Breast epithelium (tissue), 4 donors: ENCODE data around the gene FOXN3. TPM values are rescaled to one million over a fixed set of nuclear protein-coding genes. Genes with fewer than 3 reads are reported as not detected.

Experiments
- DNase-seq, 2 donors: peaks; one replicate each; pipeline ENCODE4 v3.0.0-alpha.2; 2019; ENCODE audit warnings: low spot score in 2 of 2
- H3K27ac ChIP-seq, 2 donors: fragments of 200-600 bp; sonication (generic) in 1 of 2; one replicate each; pipeline ENCODE4 v1.5.1; 2016 to 2019; ENCODE audit warnings: mild to moderate bottlenecking in 1 of 2
- H3K27me3 ChIP-seq, 2 donors: fragments of 200-600 bp; sonication (generic) in 1 of 2; one replicate each; pipeline versions ENCODE4 v1.5.1 to v1.6.0; 2017 to 2019; ENCODE audit warnings: control low read depth in 1 of 2, mild to moderate bottlenecking in 1 of 2
- H3K36me3 ChIP-seq: fragments of 200-600 bp; one replicate; pipeline ENCODE4 v1.5.1; 2019
- H3K4me1 ChIP-seq, 2 donors: fragments of 200-600 bp; sonication (generic); one replicate each; pipeline ENCODE4 v1.5.1; 2016 to 2019; ENCODE audit warnings: control low read depth in 1 of 2
- H3K4me3 ChIP-seq, 3 donors: fragments of 200-600 bp; sonication (generic); 1 replicate in 2 of 3; 2 replicates in 1 of 3; pipeline ENCODE4 v1.5.1; 2016 to 2019; ENCODE audit warnings: mild to moderate bottlenecking in 3 of 3, moderate library complexity in 2 of 3
- H3K9me3 ChIP-seq, 2 donors: fragments of 200-600 bp; sonication (generic) in 1 of 2; one replicate each; pipeline ENCODE4 v1.5.1; 2016 to 2019; ENCODE audit warnings: control low read depth in 1 of 2
- POLR2A ChIP-seq: fragments of 450-650 bp; IDR thresholded peaks from one replicate; pipeline ENCODE4 v1.6.1; 2016; ENCODE audit warnings: antibody characterized with exemption, mild to moderate bottlenecking, moderate library complexity
- POLR2AphosphoS5 ChIP-seq, 3 donors: sonication (generic); formaldehyde crosslinking; IDR thresholded peaks; one replicate each; pipeline ENCODE4 v1.6.1; 2017; ENCODE audit warnings: antibody characterized with exemption in 3 of 3
- intact Hi-C: fragments of 100-400 bp; cut with DNase I; formaldehyde crosslinking; loops from one replicate; pipeline ENCODE4 v1.15.1; 2023; ENCODE audit warnings: low total_unique reads
- total RNA-seq, 3 donors: library from RNA; depleted of rRNA; stranded (reverse); fragments of >200 nt; gene quantifications; one replicate each; pipeline ENCODE4 v1.1.0, GENCODE V29; 2016
- TF ChIP-seq, protein P1 (sequence below), 3 donors: fragments of 450-650 bp; IDR thresholded peaks; one replicate each; pipeline ENCODE4 v1.5.1; 2016 to 2017; ENCODE audit warnings: antibody characterized with exemption in 3 of 3, mild to moderate bottlenecking in 3 of 3, moderate library complexity in 3 of 3

The FOXN3 gene
- total RNA-seq, 3 donors from 2014 or later = 70.7 to 180 (median 80.3) TPM

DNA sequence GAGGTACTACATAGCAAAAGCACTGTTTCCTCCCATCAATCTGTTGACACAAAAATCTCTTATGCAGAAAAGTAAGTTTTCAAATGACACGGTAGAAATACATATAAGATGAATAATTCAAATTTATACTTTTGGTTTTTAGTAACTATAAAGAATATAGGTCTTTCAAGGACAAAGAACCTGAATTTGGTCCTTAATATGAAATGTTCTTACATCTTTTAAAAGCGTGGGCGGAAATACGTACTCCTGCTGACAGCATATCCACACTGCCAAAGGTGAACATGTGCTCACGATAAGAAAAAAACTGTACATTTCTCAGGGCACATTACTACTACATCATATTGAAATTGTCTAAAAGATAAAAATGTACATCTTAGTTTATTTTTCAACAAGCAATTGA lies 127.6 kb downstream of the FOXN3 start:
- intact Hi-C loops = loop anchor here (2.0 kb wide), 1 partner anchor 67 kb away; no protein-coding TSS in a partner anchor
- TF ChIP-seq POLR2A (no peak), POLR2AphosphoS5 (IDR thresholded peaks at IDR 0.05) (no peak)
- TF ChIP-seq, protein P1, sequence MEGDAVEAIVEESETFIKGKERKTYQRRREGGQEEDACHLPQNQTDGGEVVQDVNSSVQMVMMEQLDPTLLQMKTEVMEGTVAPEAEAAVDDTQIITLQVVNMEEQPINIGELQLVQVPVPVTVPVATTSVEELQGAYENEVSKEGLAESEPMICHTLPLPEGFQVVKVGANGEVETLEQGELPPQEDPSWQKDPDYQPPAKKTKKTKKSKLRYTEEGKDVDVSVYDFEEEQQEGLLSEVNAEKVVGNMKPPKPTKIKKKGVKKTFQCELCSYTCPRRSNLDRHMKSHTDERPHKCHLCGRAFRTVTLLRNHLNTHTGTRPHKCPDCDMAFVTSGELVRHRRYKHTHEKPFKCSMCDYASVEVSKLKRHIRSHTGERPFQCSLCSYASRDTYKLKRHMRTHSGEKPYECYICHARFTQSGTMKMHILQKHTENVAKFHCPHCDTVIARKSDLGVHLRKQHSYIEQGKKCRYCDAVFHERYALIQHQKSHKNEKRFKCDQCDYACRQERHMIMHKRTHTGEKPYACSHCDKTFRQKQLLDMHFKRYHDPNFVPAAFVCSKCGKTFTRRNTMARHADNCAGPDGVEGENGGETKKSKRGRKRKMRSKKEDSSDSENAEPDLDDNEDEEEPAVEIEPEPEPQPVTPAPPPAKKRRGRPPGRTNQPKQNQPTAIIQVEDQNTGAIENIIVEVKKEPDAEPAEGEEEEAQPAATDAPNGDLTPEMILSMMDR (IDR thresholded peaks at IDR 0.05) = no peak
- H3K27ac ChIP-seq = no peak overlapping the region
- no peaks in the 10 kb centered on the region for H3K9me3 ChIP-seq
- no peaks in the 10 kb centered on the region for H3K27me3 ChIP-seq
- no peaks in the 10 kb centered on the region for H3K36me3 ChIP-seq
- no peak overlapping the region for H3K4me3 ChIP-seq
- DNase-seq = no peak
- no peaks in the 10 kb centered on the region for H3K4me1 ChIP-seq

- no peaks in the 10 kb centered on the region for H3K27me3 ChIP-seq
- no peak for DNase-seq
- no peaks in the 10 kb centered on the region for H3K36me3 ChIP-seq
- H3K9me3 ChIP-seq = no peaks in the 10 kb centered on the region
- no peak overlapping the region for H3K4me3 ChIP-seq
- intact Hi-C loops = loop anchor here (2.0 kb wide), 1 partner anchor 65 kb away; no protein-coding TSS in a partner anchor
- H3K4me1 ChIP-seq = no peaks in the 10 kb centered on the region
- H3K27ac ChIP-seq = no peak overlapping the region
- no peak for TF ChIP-seq POLR2A
- TF ChIP-seq POLR2AphosphoS5 (IDR thresholded peaks at IDR 0.05) = no peak
- TF ChIP-seq, protein P1 (IDR thresholded peaks at IDR 0.05) = no peak
These were observed 128.9 kb downstream of the FOXN3 start for GRCh38 chr14:89288114-89288513.

GRCh38 chr14:89284333-89285058 lies 132.5 kb downstream of the FOXN3 start:
- H3K27me3 ChIP-seq = no peaks in the 10 kb centered on the region
- intact Hi-C loops = no loop called here
- no peak for DNase-seq
- no peaks in the 10 kb centered on the region for H3K4me1 ChIP-seq
- H3K27ac ChIP-seq = no peak overlapping the region
- no peak for TF ChIP-seq POLR2AphosphoS5 (IDR thresholded peaks at IDR 0.05)
- no peak for TF ChIP-seq POLR2A
- TF ChIP-seq, protein P1 (IDR thresholded peaks at IDR 0.05) = no peak
- H3K9me3 ChIP-seq = no peaks in the 10 kb centered on the region
- no peaks in the 10 kb centered on the region for H3K36me3 ChIP-seq
- no peak overlapping the region for H3K4me3 ChIP-seq

DNA sequence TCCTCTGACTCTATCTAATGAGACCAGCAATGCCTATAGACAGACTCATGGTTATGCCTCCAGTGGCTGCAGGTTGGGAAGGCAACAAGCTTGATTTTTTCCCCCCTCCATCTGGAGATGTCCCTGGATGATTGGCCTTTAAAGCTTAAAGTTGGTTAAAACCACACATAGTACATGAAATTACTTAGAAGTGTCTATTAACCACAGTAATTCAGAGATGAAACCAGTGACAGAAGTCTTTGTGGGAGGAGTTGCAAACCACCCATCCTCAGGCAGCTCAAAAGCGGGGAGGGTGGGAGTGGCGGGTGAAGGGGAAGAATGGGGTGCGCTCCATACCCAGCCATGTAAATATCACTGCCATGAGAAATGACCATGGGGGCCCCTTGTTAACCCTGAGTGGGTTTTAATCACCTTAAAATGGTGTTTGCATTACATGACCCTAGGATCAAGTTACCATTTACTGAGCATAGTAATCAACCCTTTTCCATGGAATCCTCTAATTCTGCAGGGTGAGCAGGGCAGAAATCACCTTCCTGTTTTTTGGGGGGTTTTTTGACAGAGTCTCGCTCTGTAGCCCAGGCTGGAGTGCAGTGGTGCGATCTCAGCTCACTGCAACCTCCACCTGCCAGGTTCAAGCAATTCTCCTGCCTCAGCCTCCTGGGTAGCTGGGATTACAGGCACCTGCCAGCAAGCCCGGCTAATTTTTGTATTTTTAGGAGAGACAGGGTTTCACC lies 133.5 kb downstream of the FOXN3 start:
- no peak overlapping the region for H3K27ac ChIP-seq
- DNase-seq = no peak
- H3K4me3 ChIP-seq = no peak overlapping the region
- H3K4me1 ChIP-seq = no peaks in the 10 kb centered on the region
- no peaks in the 10 kb centered on the region for H3K27me3 ChIP-seq
- no peaks in the 10 kb centered on the region for H3K36me3 ChIP-seq
- intact Hi-C loops = no loop called here
- no peak for TF ChIP-seq POLR2AphosphoS5 (IDR thresholded peaks at IDR 0.05)
- no peak for TF ChIP-seq POLR2A
- TF ChIP-seq, protein P1 (IDR thresholded peaks at IDR 0.05) = no peak
- H3K9me3 ChIP-seq = no peaks in the 10 kb centered on the region

DNA sequence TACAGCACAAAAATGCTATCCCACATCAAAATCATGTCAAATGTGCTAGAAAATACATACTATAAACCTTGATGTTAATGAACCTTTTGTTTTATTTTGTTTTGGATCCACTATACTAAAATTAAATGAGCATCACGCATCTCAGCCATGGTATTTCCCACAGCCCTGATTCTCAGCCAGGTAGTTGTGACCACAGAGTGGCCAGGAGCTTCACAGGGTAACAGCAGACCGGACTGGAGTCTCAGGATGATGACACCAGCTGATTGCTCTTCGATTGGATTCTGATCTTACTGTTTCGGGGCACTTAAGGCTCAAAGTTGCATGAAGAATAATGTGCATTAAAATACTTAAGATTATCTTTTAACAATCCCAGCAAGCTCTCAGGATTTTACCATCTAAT lies 134.8 kb downstream of the FOXN3 start:
- H3K4me1 ChIP-seq = no peaks in the 10 kb centered on the region
- H3K27me3 ChIP-seq = no peaks in the 10 kb centered on the region
- no peak overlapping the region for H3K4me3 ChIP-seq
- intact Hi-C loops = no loop called here
- H3K9me3 ChIP-seq = no peaks in the 10 kb centered on the region
- TF ChIP-seq, protein P1 (IDR thresholded peaks at IDR 0.05) = no peak
- TF ChIP-seq POLR2A (no peak), POLR2AphosphoS5 (IDR thresholded peaks at IDR 0.05) (no peak)
- H3K27ac ChIP-seq = no peak overlapping the region
- no peak for DNase-seq
- H3K36me3 ChIP-seq = no peaks in the 10 kb centered on the region
